Neuron (in vitro differentiated cells): ENCODE measurements around the gene DSE.
"Not testable (repeated sequence)": the region's sequence is repeated elsewhere in the genome, so short reads cannot be mapped to it uniquely, and the experiment has no call there.

Source experiments
- H2AFZ ChIP-seq: one replicate; pipeline ENCODE4 v1.6.1; 2013; ENCODE audit warnings: low read depth, mild to moderate bottlenecking, inconsistent platforms, low read length, moderate library complexity
- H3K27me3 ChIP-seq: one replicate; pipeline ENCODE4 v1.6.1; 2013; ENCODE audit warnings: low read length; ENCODE audit not compliant: insufficient read depth
- H3K36me3 ChIP-seq: one replicate; pipeline ENCODE4 v1.6.1; 2013; ENCODE audit warnings: low read length; ENCODE audit not compliant: insufficient read depth
- H3K4me1 ChIP-seq: one replicate; pipeline ENCODE4 v1.6.1; 2013; ENCODE audit warnings: low read length; ENCODE audit not compliant: insufficient read depth
- H3K4me3 ChIP-seq: 2 replicates; pipeline ENCODE4 v1.5.1; 2013; ENCODE audit warnings: mild to moderate bottlenecking, low read length, moderate library complexity
- H3K9me3 ChIP-seq: one replicate; pipeline ENCODE4 v1.6.1; 2013; ENCODE audit warnings: low read length

DSE gene

GRCh38 chr6:116370760-116371119 lies at the start of gene DSE:
DSE (plus strand) TSS chr6:116370947; CDS start chr6:116399251, 28,304 bp downstream.
- H3K4me3 ChIP-seq: peak within 1 kb of the TSS; percentile 79
- no peaks in the 10 kb centered on the region for H3K27me3 ChIP-seq
- peak within 1 kb of the TSS; percentile 87 for H2AFZ ChIP-seq
- no peaks in the 10 kb centered on the region for H3K36me3 ChIP-seq
- peaks cover 4% of the 10 kb centered on the region for H3K4me1 ChIP-seq
- H3K9me3 ChIP-seq: no peaks in the 10 kb centered on the region

- H3K27me3 ChIP-seq, H3K4me3 ChIP-seq, H2AFZ ChIP-seq, H3K4me1 ChIP-seq, H3K36me3 ChIP-seq, H3K9me3 ChIP-seq: not testable (repeated sequence)
Observed at GRCh38 chr6:116321933-116322332, 48.8 kb upstream of the DSE start.

- no peaks in the 10 kb centered on the region for H3K36me3 ChIP-seq
- H3K4me3 ChIP-seq: no peak overlapping the region
- peaks cover 1% of the 10 kb centered on the region for H3K9me3 ChIP-seq
- H3K4me1 ChIP-seq: peaks cover 19% of the 10 kb centered on the region
- H2AFZ ChIP-seq: no peak overlapping the region
- no peaks in the 10 kb centered on the region for H3K27me3 ChIP-seq
Observed at GRCh38 chr6:116323863-116324262, 46.9 kb upstream of the DSE start.

- not testable (repeated sequence) for H3K27me3 ChIP-seq, H3K4me3 ChIP-seq, H2AFZ ChIP-seq, H3K9me3 ChIP-seq, H3K36me3 ChIP-seq
- H3K4me1 ChIP-seq: peaks cover 19% of the 10 kb centered on the region
Observed at GRCh38 chr6:116325634-116326132, 45.1 kb upstream of the DSE start.

- Histone ChIP-seq H3K9me3 (no peaks in the 10 kb centered on the region), H2AFZ (no peak overlapping the region), H3K4me1 (peaks cover 19% of the 10 kb centered on the region), H3K36me3 (no peaks in the 10 kb centered on the region), H3K27me3 (no peaks in the 10 kb centered on the region), H3K4me3 (no peak overlapping the region)
Observed at GRCh38 chr6:116326181-116326671, 44.5 kb upstream of the DSE start.

GRCh38 chr6:116326996-116327395 lies 43.8 kb upstream of the DSE start:
- H2AFZ ChIP-seq: no peak overlapping the region
- peaks cover 19% of the 10 kb centered on the region for H3K4me1 ChIP-seq
- no peaks in the 10 kb centered on the region for H3K36me3 ChIP-seq
- no peak overlapping the region for H3K4me3 ChIP-seq
- no peaks in the 10 kb centered on the region for H3K27me3 ChIP-seq
- no peaks in the 10 kb centered on the region for H3K9me3 ChIP-seq

GRCh38 chr6:116327803-116328527 lies 42.8 kb upstream of the DSE start:
- Histone ChIP-seq H3K4me1 (peaks cover 19% of the 10 kb centered on the region), H2AFZ (no peak overlapping the region), H3K4me3 (no peak overlapping the region), H3K36me3 (no peaks in the 10 kb centered on the region), H3K9me3 (no peaks in the 10 kb centered on the region), H3K27me3 (no peaks in the 10 kb centered on the region)

- Histone ChIP-seq H3K4me3 (no peak overlapping the region), H2AFZ (no peak overlapping the region), H3K4me1 (peaks cover 19% of the 10 kb centered on the region), H3K36me3 (no peaks in the 10 kb centered on the region), H3K9me3 (no peaks in the 10 kb centered on the region), H3K27me3 (no peaks in the 10 kb centered on the region)
Observed at GRCh38 chr6:116328528-116328903, 42.2 kb upstream of the DSE start.

- H3K36me3 ChIP-seq: no peaks in the 10 kb centered on the region
- H3K4me3 ChIP-seq: no peak overlapping the region
- H3K4me1 ChIP-seq: peaks cover 19% of the 10 kb centered on the region
- H2AFZ ChIP-seq: no peak overlapping the region
- no peaks in the 10 kb centered on the region for H3K9me3 ChIP-seq
- no peaks in the 10 kb centered on the region for H3K27me3 ChIP-seq
Observed at GRCh38 chr6:116329156-116329555, 41.6 kb upstream of the DSE start.

GRCh38 chr6:116330511-116330910 lies 40.2 kb upstream of the DSE start:
- Histone ChIP-seq H2AFZ (no peak overlapping the region), H3K9me3 (no peaks in the 10 kb centered on the region), H3K36me3 (no peaks in the 10 kb centered on the region), H3K4me1 (peaks cover 19% of the 10 kb centered on the region), H3K4me3 (no peak overlapping the region), H3K27me3 (no peaks in the 10 kb centered on the region)

- Histone ChIP-seq H2AFZ (no peak overlapping the region), H3K9me3 (no peaks in the 10 kb centered on the region), H3K4me1 (peaks cover 16% of the 10 kb centered on the region), H3K36me3 (no peaks in the 10 kb centered on the region), H3K4me3 (no peak overlapping the region), H3K27me3 (no peaks in the 10 kb centered on the region)
Observed at GRCh38 chr6:116332096-116332495, 38.7 kb upstream of the DSE start.

- not testable (repeated sequence) for H3K36me3 ChIP-seq, H2AFZ ChIP-seq, H3K4me3 ChIP-seq
Observed at GRCh38 chr6:116334638-116335409, 35.9 kb upstream of the DSE start.

GRCh38 chr6:116335612-116336215 lies 35.0 kb upstream of the DSE start:
- H3K9me3 ChIP-seq: no peaks in the 10 kb centered on the region
- no peaks in the 10 kb centered on the region for H3K36me3 ChIP-seq
- no peaks in the 10 kb centered on the region for H3K4me1 ChIP-seq
- H3K4me3 ChIP-seq: no peak overlapping the region
- H3K27me3 ChIP-seq: no peaks in the 10 kb centered on the region
- no peak overlapping the region for H2AFZ ChIP-seq

More at GRCh38 chr6:116334638-116335409, 35.9 kb upstream of the DSE start:
- not testable (repeated sequence) for H3K4me1 ChIP-seq, H3K9me3 ChIP-seq, H3K27me3 ChIP-seq
